ENCODE measurements around the gene NDUFAF5.
"Not testable (repeated sequence)": the region's sequence is repeated elsewhere in the genome, so short reads cannot be mapped to it uniquely, and the experiment has no call there.

NDUFAF5 gene

GRCh38 chr20:13784893-13785715 lies at the start of gene NDUFAF5, which contains the start of gene ESF1:
Gene NDUFAF5, plus strand, starts transcription at chr20:13785028. Its CDS starts 41 bp downstream, at chr20:13785069.
Gene ESF1, minus strand, starts transcription at chr20:13784919. Its CDS starts 1,779 bp downstream, at chr20:13783140.
- peak; percentile 75 to 86 for DNase-seq (ENCODE audit: low read depth in 2 of 2, low spot score in 1 of 2)

DNA sequence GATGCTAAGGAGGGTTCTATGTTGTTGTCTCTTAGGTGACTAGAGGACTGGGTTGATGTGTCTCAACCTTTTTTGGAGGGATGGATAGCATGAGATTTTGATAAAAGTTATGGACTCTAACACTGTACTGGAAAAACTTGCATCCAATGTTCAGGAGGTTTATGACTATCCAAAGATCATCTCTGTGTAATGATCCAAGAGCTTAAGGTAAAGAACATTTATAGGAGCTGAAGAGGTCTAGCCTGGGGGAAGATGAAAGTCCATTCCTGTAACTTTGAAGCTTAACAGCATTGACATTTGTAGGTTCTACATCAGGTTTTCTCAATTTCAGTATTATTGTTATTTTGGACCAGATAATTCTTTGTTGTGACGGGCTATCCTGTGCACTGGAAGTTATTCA lies 49.0 kb upstream of the NDUFAF5 start:
- no peak for DNase-seq (ENCODE audit: low read depth in 2 of 2, low spot score in 1 of 2)

- no peak for DNase-seq (ENCODE audit: low read depth in 2 of 2, low spot score in 1 of 2)
Measured at GRCh38 chr20:13736436-13737191, 48.2 kb upstream of the NDUFAF5 start.

- not testable (repeated sequence) for DNase-seq (ENCODE audit: low read depth in 2 of 2, low spot score in 1 of 2)
Measured at GRCh38 chr20:13738187-13738586, 46.6 kb upstream of the NDUFAF5 start.

- no peak for DNase-seq (ENCODE audit: low read depth in 2 of 2, low spot score in 1 of 2)
Measured at GRCh38 chr20:13739731-13740649, 44.8 kb upstream of the NDUFAF5 start.

DNA sequence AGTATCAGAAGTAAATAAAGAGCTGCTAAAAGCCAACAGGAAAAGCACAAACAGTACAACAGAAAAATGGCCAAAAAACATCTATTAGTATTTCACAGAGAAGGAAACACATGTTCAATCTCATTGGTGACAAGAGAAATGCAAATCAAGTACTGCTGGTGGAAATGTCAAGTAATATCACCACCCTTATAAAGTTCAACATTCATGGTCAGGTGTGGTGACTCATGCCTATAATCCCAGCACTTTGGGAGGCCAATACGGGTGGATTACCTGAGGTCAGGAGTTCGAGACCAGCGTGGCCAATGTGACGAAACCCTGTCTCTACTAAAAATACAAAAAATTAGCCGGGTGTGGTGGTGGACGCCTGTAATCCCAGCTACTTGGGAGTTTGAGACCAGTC lies 42.9 kb upstream of the NDUFAF5 start:
- no peak for DNase-seq (ENCODE audit: low read depth in 2 of 2, low spot score in 1 of 2)

DNA sequence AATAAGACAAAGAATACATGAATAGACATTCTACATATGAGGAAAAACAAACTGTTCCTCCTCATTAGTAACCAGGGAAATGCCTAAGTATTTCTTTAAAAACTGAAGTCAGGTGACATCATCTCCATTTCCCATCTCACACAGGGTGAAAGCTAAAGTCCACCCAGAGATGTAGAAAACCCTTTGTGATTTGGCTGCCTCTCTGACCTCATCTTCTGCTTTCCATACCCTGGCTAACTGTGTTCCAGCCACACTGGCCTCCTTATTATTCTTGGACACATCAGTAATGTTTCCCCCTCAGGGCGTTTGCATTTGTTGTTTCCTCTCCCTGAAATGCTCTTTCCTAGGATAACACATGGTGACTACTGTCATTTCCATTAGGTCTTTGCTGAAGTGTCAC lies 40.5 kb upstream of the NDUFAF5 start:
- no peak for DNase-seq (ENCODE audit: low read depth in 2 of 2, low spot score in 1 of 2)

DNA sequence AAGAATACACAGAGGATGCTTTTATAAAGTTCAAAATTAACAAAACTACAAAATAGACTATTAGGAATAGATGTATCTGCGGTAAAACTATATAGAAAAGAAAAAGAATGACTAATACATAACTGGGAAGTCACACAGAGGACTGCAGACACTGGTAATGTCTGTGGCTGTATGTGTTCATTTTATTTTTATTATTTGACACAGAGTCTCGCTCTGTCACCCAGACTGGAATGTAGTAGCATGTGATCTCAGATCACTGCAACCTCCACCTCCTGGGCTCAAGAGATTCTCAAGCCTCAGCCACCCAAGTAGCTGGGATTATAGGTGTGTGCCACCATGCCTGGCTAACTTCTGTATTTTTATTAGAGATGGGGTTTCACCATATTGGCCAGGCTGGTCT lies 39.0 kb upstream of the NDUFAF5 start:
- no peak for DNase-seq (ENCODE audit: low read depth in 2 of 2, low spot score in 1 of 2)

DNA sequence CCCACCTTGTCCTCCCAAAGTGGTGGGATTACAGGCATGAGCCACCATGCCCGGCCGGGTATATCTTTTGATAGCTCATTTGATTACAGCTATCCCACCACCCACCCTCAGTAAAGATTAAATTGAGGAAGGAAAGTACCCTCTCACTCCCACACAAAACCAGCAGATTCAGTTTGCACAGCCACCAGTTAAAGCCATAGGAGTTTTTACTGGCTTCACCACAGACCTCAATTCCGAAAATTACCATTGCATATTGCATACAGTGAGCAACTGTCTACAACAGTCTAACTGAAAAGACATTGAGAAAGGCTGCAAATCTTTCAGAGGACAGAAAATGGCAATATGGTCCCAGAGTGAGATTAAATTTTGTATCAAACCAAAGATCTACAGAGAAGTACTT lies 35.0 kb upstream of the NDUFAF5 start:
- no peak for DNase-seq (ENCODE audit: low read depth in 2 of 2, low spot score in 1 of 2)

- DNase-seq (ENCODE audit: low read depth in 2 of 2, low spot score in 1 of 2) = no peak
Measured at GRCh38 chr20:13753436-13754036, 31.3 kb upstream of the NDUFAF5 start.

DNA sequence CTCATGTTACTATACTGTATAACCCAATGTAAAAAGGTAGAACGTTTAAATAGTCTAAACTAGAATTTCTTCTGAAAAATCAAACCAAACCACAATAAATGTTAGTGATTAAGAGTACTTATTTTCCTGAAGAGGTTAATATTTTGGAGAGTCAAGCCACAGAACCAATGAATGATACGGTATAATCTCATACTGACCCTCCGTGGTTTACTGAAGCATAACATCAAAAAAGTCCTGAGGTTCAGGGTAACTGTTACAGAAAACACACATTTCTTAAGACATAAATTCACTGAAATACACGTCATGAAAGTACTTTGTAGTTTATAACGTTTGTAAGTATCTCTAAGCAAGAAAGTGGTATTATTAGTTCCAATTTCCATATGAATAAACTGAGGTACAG lies 29.0 kb upstream of the NDUFAF5 start:
- no peak for DNase-seq (ENCODE audit: low read depth in 2 of 2, low spot score in 1 of 2)

- no peak for DNase-seq (ENCODE audit: low read depth in 2 of 2, low spot score in 1 of 2)
Measured at GRCh38 chr20:13756551-13756950, 28.3 kb upstream of the NDUFAF5 start.

GRCh38 chr20:13758884-13759283 lies 25.9 kb upstream of the NDUFAF5 start:
- DNase-seq (ENCODE audit: low read depth in 2 of 2, low spot score in 1 of 2) = no peak

DNA sequence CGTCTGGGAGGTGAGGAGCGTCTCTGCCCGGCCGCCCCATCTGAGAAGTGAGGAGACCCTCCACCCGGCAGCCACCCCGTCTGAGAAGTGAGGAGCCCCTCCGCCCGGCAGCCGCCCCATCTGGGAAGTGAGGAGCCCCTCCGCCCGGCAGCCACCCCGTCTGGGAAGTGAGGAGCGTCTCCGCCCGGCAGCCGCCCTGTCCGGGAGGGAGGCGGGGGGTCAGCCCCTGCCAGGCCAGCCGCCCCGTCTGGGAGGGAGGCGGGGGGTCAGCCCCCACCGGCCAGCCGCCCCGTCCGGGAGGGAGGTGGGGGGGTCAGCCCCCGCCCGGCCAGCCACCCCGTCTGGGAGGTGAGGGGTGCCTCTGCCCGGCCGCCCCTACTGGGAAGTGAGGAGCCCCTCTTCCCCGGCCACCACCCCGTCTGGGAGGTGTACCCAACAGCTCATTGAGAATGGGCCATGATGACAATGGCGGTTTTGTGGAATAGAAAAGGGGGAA lies 24.3 kb upstream of the NDUFAF5 start:
- DNase-seq (ENCODE audit: low read depth in 2 of 2, low spot score in 1 of 2) = not testable (repeated sequence)

DNA sequence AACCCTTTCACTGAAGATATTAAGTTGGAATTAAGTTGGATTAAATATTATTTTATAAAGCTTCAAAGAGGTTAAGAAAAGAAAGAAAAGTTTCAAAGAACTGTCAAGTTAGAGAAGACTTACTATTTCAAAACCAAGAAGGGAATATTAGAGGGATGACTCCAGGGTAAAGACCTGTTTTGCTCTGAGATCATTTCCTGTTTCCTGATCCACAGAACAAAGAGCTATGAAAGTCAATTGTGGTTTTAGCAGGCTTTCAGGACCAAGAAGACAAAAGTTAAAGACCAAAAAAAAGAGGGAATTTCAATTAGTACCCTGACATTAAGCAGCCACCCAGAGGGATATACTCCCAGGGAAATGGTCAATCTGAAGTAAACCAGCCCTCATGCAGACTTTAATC lies 19.5 kb upstream of the NDUFAF5 start:
- DNase-seq (ENCODE audit: low read depth in 2 of 2, low spot score in 1 of 2) = no peak

GRCh38 chr20:13765868-13766416 lies 18.9 kb upstream of the NDUFAF5 start:
- DNase-seq (ENCODE audit: low read depth in 2 of 2, low spot score in 1 of 2) = no peak

- DNase-seq (ENCODE audit: low read depth in 2 of 2, low spot score in 1 of 2) = no peak
Measured at GRCh38 chr20:13770141-13770540, 14.7 kb upstream of the NDUFAF5 start.

DNA sequence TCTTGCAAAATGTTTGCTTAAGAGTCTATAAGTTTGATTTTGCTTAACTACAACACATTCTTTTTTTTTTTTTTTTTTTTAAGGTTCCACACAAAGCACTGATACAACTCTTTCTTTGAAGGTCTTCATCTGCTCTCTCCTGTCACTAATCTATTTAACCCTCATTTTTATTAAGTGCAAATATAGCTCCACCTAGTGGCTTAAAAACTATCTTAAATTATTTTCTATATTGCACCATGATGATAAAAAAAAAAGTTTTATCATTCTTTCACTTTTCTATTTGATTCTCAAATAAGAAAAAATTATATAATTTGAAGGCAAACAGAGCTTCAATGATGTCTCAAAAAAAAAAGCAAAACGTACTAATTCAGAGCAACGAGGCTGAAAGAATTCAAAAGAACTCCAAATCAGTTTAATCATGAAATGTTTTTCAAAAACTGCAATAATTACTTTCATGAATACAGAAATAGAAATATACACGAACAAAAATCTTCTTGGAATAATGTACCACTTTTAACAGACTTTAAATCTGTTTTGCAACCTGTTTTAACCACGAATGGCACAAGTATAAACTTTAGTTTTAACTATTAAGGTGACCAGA lies 12.9 kb upstream of the NDUFAF5 start:
- DNase-seq (ENCODE audit: low read depth in 2 of 2, low spot score in 1 of 2) = no peak

DNA sequence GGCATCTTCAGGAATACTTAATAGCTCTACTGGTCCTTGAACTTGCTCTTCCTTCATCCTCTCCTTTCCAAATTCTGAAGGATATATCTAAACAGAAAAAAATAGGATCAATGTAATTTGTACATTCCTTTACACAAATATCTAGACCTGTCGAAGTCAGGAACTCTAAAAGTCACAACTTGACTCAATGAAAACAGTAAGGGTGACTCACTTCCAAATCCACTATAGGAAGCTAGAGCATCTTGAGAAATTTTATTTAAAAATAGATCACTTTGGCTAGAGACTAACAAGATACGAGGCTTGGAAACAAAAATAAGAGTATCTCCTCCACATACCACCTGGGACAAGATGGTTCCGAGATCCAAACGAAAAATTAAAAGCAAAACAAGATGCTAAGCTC lies 12.3 kb upstream of the NDUFAF5 start:
- DNase-seq (ENCODE audit: low read depth in 2 of 2, low spot score in 1 of 2) = no peak

- DNase-seq (ENCODE audit: low read depth in 2 of 2, low spot score in 1 of 2) = no peak
Measured at GRCh38 chr20:13775867-13776266, 9.0 kb upstream of the NDUFAF5 start.

Data from stimulated activated CD8-positive, alpha-beta memory T cell treated with anti-CD3 and anti-CD28 coated beads, Interleukin-4, amount 100 ng/mL, for 1 hour (primary cell).